GM12874 (cell line): Measurements from ENCODE around the gene SLC43A2.

Source experiments
- TF ChIP-seq, protein P1 (sequence below): IDR thresholded peaks from 2 replicates; pipeline ENCODE4 v1.5.1; 2011; ENCODE audit warnings: low read depth, mild to moderate bottlenecking, control low read depth, low read length, moderate library complexity; ENCODE audit not compliant: insufficient read depth

The SLC43A2 gene

DNA sequence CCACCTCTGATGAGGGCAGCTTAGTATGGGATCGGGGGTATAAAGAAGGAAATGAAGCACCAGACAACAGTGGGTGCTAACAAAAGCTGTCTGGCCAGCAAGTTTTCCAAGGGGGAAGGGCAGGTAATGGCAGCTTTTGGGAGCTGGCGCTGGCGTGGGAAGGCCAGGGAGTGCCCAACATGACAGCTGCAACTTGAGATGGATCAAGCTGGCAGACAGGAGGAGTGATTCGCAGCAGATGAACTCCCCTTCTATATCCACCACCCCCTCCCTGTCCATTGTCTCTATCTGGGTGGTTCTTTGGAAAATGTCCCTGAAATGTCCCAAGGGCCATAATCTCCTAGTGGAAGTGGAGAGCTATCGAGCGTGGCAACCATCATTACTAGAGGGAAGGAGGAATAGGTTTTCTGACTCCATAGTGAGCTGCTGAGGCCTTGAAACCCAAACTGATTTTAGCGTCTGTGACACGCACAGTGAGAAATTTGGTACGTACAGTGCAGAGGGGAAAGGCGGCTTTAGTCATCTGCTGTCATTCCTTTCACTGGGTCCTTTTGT is 107.5 kb downstream of the SLC43A2 start:
- TF ChIP-seq, protein P1, sequence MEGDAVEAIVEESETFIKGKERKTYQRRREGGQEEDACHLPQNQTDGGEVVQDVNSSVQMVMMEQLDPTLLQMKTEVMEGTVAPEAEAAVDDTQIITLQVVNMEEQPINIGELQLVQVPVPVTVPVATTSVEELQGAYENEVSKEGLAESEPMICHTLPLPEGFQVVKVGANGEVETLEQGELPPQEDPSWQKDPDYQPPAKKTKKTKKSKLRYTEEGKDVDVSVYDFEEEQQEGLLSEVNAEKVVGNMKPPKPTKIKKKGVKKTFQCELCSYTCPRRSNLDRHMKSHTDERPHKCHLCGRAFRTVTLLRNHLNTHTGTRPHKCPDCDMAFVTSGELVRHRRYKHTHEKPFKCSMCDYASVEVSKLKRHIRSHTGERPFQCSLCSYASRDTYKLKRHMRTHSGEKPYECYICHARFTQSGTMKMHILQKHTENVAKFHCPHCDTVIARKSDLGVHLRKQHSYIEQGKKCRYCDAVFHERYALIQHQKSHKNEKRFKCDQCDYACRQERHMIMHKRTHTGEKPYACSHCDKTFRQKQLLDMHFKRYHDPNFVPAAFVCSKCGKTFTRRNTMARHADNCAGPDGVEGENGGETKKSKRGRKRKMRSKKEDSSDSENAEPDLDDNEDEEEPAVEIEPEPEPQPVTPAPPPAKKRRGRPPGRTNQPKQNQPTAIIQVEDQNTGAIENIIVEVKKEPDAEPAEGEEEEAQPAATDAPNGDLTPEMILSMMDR = no peak

- TF ChIP-seq, protein P1 = no peak
These were observed 109.0 kb downstream of the SLC43A2 start for GRCh38 chr17:1519678-1520077.
